ENCODE results near the gene PPP1R10. TPM values are rescaled to one million over a fixed set of nuclear protein-coding genes. Genes with fewer than 3 reads are reported as not detected.
"Not testable (repeated sequence)": the region's sequence is repeated elsewhere in the genome, so short reads cannot be mapped to it uniquely, and the experiment has no call there.

Gene PPP1R10
- total RNA-seq (2022): 103 and 209 TPM in 2 replicates
- percentile 99 among the genes with signal in this experiment for Bru-seq, nascent RNA
- BruChase-seq, experiment 1, labeled RNA remaining after a 6-hour chase: percentile 96 among the genes with signal in this experiment
- BruChase-seq, experiment 2, labeled RNA remaining after a 2-hour chase: percentile 99 among the genes with signal in this experiment
- long read RNA-seq, full-length matches to known transcripts: 69 of 129 reads
- long read RNA-seq, partial matches to known transcripts: 49 of 129 reads
- long read RNA-seq, other reads (novel, unspliced or antisense): 11 of 129 reads

DNA sequence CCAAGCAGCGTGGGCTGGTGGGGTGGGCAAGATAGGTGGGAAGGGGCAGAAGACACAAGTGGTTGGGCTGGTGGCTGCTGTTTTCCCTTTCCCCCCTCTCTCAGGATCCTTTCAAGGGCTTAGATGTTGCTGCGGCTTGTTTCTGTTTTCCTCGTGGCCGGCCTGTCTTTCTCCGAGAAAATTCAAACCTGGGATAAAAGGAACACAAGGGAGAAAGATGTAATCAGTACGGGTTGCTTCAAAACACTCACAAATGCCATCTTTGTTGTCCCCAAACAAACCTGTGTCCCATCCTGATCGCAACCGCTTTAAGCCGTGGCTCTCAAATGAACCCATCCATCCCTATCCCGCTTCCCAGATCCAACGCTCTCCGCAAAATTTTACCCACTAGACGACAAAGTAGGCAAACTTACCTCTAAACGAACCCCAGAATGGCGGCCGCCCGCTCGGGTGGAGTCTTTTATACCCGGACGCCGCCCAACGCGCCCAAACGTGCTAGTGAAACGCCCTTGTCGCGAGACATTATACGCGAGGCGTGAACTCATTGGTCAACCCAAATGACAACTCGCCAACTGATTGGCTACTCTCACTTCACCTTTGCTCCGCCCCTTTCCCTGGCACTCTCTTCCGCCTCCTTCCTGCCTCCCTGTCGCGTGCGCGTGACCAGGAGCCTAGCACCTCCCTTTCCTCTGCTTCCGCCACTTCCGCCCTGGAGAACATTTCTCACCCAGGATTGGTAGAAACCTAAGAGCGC is at the start of gene PPP1R10:
PPP1R10 (minus strand) TSS at position 433 of the 754 bp plus-strand sequence. CDS start 7,299 bp downstream, outside the sequence.
- intact Hi-C loops (cut with micrococcal nuclease): loop anchor here (2.0 kb wide), 2 partner anchors 56 to 104 kb away; partner anchors contain the start of genes DHX16 and TUBB
- H3K27ac Mint-ChIP-seq (ENCODE audit: low read depth, unreplicated experiment): peak within 1 kb of the TSS; percentile 99
- H3K4me3 Mint-ChIP-seq (ENCODE audit: unreplicated experiment): peak within 1 kb of the TSS; percentile 83
- H3K9me3 Mint-ChIP-seq (ENCODE audit: unreplicated experiment): no peaks in the 10 kb centered on the region
- CTCF ChIA-PET: interaction anchor here (1.1 kb wide), 1 partner anchor 102 kb away, joined by 4 read pairs; no protein-coding TSS in a partner anchor
- H3K4me1 Mint-ChIP-seq (ENCODE audit: insufficient read depth, unreplicated experiment): peaks cover 26% of the 10 kb centered on the region
- TF ChIP-seq, protein P1, sequence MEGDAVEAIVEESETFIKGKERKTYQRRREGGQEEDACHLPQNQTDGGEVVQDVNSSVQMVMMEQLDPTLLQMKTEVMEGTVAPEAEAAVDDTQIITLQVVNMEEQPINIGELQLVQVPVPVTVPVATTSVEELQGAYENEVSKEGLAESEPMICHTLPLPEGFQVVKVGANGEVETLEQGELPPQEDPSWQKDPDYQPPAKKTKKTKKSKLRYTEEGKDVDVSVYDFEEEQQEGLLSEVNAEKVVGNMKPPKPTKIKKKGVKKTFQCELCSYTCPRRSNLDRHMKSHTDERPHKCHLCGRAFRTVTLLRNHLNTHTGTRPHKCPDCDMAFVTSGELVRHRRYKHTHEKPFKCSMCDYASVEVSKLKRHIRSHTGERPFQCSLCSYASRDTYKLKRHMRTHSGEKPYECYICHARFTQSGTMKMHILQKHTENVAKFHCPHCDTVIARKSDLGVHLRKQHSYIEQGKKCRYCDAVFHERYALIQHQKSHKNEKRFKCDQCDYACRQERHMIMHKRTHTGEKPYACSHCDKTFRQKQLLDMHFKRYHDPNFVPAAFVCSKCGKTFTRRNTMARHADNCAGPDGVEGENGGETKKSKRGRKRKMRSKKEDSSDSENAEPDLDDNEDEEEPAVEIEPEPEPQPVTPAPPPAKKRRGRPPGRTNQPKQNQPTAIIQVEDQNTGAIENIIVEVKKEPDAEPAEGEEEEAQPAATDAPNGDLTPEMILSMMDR (IDR thresholded peaks at IDR 0.05; ENCODE audit: unreplicated experiment): no peak
- H3K36me3 Mint-ChIP-seq (ENCODE audit: insufficient read depth, unreplicated experiment): peaks cover 85% of the 10 kb centered on the region
- POLR2A ChIA-PET: interaction anchor here (0.6 to 3.0 kb wide), 52 partner anchors 10 to 1751 kb away, joined by 3 to 40 read pairs (median 5); partner anchors contain the start of genes ABCF1, ATAT1, BAG6 and C6orf136
- peak; percentile 100 for DNase-seq (ENCODE audit: unreplicated experiment)
- no peaks in the 10 kb centered on the region for H3K27me3 Mint-ChIP-seq (ENCODE audit: insufficient read depth, unreplicated experiment)
- BruUV-seq (replicated peaks): TSS peak; percentile 64

DNA sequence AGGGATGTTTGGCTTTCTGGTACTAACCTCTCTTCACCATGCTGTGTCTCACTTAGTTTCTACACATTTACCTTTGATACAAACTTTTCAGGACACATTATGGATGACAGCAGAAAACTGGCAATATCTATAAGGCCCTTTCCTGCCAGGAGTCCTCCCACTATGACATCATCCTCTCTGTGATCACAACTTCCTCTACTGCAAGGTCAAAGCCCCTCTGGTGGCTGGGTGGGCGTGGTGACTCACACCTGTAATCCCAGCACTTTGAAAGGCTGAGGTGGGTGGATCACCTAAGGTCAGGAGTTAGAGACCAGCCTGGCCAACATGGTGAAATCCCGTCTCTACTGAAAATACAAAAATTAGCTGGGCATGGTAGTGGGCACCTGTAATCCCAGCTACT is 49.3 kb upstream of the PPP1R10 start:
- CTCF ChIA-PET: interaction anchor here (1.4 to 1.8 kb wide), 2 partner anchors 56 to 64 kb away, joined by 6 to 7 read pairs; no protein-coding TSS in a partner anchor
- intact Hi-C loops (cut with micrococcal nuclease): not testable (repeated sequence)

GRCh38 chr6:30664994-30665767 is 48.1 kb upstream of the PPP1R10 start:
- Mint-ChIP-seq H3K4me3 (ENCODE audit: unreplicated experiment) (no peak overlapping the region), H3K27ac (ENCODE audit: low read depth, unreplicated experiment) (no peak overlapping the region), H3K27me3 (ENCODE audit: insufficient read depth, unreplicated experiment) (no peaks in the 10 kb centered on the region), H3K4me1 (ENCODE audit: insufficient read depth, unreplicated experiment) (no peaks in the 10 kb centered on the region), H3K9me3 (ENCODE audit: unreplicated experiment) (no peaks in the 10 kb centered on the region), H3K36me3 (ENCODE audit: insufficient read depth, unreplicated experiment) (peaks cover 84% of the 10 kb centered on the region)
- no peak for DNase-seq (ENCODE audit: unreplicated experiment)
- CTCF ChIA-PET: interaction anchor here (0.6 to 1.8 kb wide), 4 partner anchors 24 to 67 kb away, joined by 3 to 7 read pairs (median 4); no protein-coding TSS in a partner anchor
- TSS peak; percentile 69 for BruUV-seq (replicated peaks)
- intact Hi-C loops (cut with micrococcal nuclease): no loop called here
- TF ChIP-seq, protein P1 (IDR thresholded peaks at IDR 0.05; ENCODE audit: unreplicated experiment): no peak
- POLR2A ChIA-PET: interaction anchor here (0.6 to 1.4 kb wide), 5 partner anchors 11 to 240 kb away, joined by 3 to 4 read pairs (median 3); partner anchors contain the start of gene MDC1

More for the DNA sequence above, 49.3 kb upstream of the PPP1R10 start:
- H3K4me1 Mint-ChIP-seq (ENCODE audit: insufficient read depth, unreplicated experiment); BruUV-seq (replicated peaks); DNase-seq (ENCODE audit: unreplicated experiment); H3K27ac Mint-ChIP-seq (ENCODE audit: low read depth, unreplicated experiment); H3K27me3 Mint-ChIP-seq (ENCODE audit: insufficient read depth, unreplicated experiment); H3K4me3 Mint-ChIP-seq (ENCODE audit: unreplicated experiment); H3K9me3 Mint-ChIP-seq (ENCODE audit: unreplicated experiment): not testable (repeated sequence)
- POLR2A ChIA-PET: interaction anchor here (0.8 to 1.2 kb wide), 2 partner anchors 14 to 51 kb away, joined by 3 read pairs; partner anchors contain the start of gene MDC1
- H3K36me3 Mint-ChIP-seq (ENCODE audit: insufficient read depth, unreplicated experiment): peaks cover 81% of the 10 kb centered on the region

GRCh38 chr6:30657922-30658321 is 40.9 kb upstream of the PPP1R10 start:
- H3K9me3 Mint-ChIP-seq (ENCODE audit: unreplicated experiment); intact Hi-C loops (cut with micrococcal nuclease); H3K27ac Mint-ChIP-seq (ENCODE audit: low read depth, unreplicated experiment); H3K27me3 Mint-ChIP-seq (ENCODE audit: insufficient read depth, unreplicated experiment); H3K4me1 Mint-ChIP-seq (ENCODE audit: insufficient read depth, unreplicated experiment); BruUV-seq (replicated peaks); H3K4me3 Mint-ChIP-seq (ENCODE audit: unreplicated experiment); DNase-seq (ENCODE audit: unreplicated experiment); CTCF ChIA-PET: not testable (repeated sequence)
- POLR2A ChIA-PET: interaction anchor here (1.4 kb wide), 1 partner anchor 14 kb away, joined by 3 read pairs; the partner anchor contains the start of gene DHX16
- H3K36me3 Mint-ChIP-seq (ENCODE audit: insufficient read depth, unreplicated experiment): peaks cover 85% of the 10 kb centered on the region
